COR-L47 (cell line): ENCODE measurements around the gene THADA.

Source experiments
- DNase-seq: peaks from one replicate; lab custom pipeline; 2025; lab: John Stamatoyannopoulos, UW

THADA gene

GRCh38 chr2:43248621-43249020, 347.2 kb downstream of the THADA start:
- DNase-seq, result no peak

GRCh38 chr2:43246641-43247040, 349.2 kb downstream of the THADA start:
- DNase-seq, result no peak

GRCh38 chr2:43241558-43241957, 354.3 kb downstream of the THADA start:
- no peak for DNase-seq

- DNase-seq, result no peak
Observed at GRCh38 chr2:43240766-43241150, 355.1 kb downstream of the THADA start.

- no peak for DNase-seq
Observed at GRCh38 chr2:43239981-43240765, 355.7 kb downstream of the THADA start.

GRCh38 chr2:43238813-43239212, 357.0 kb downstream of the THADA start:
- no peak for DNase-seq

GRCh38 chr2:43238176-43238575, 357.7 kb downstream of the THADA start:
- DNase-seq, result no peak

GRCh38 chr2:43233218-43234212, 362.3 kb downstream of the THADA start:
- DNase-seq, result no peak

GRCh38 chr2:43230951-43231827, 364.6 kb downstream of the THADA start:
- no peak for DNase-seq

GRCh38 chr2:43230351-43230885, 365.4 kb downstream of the THADA start:
- DNase-seq, result no peak

GRCh38 chr2:43228756-43229659, 366.8 kb downstream of the THADA start:
- DNase-seq, result no peak

- no peak for DNase-seq
Observed at GRCh38 chr2:43228321-43228751, 367.5 kb downstream of the THADA start.

GRCh38 chr2:43227830-43228281, 368.0 kb downstream of the THADA start:
- DNase-seq, result no peak

GRCh38 chr2:43226955-43227829, 368.6 kb downstream of the THADA start:
- DNase-seq, result peak; percentile 66

GRCh38 chr2:43226558-43226954, 369.3 kb downstream of the THADA start, which contains the start of gene ZFP36L2:
TSS of gene ZFP36L2 (minus strand) at chr2:43226606. CDS start at chr2:43226315, 291 bp downstream.
- DNase-seq, result peak; percentile 93

- peak; percentile 25 for DNase-seq
Observed at GRCh38 chr2:43225788-43226557, 369.9 kb downstream of the THADA start.

GRCh38 chr2:43225093-43225787, 370.6 kb downstream of the THADA start:
- no peak for DNase-seq

- no peak for DNase-seq
Observed at GRCh38 chr2:43224571-43225092, 371.2 kb downstream of the THADA start.
